Vagina (tissue), 2 donors: ENCODE results near the gene ANKRD11. TPM values are rescaled to one million over a fixed set of nuclear protein-coding genes. Genes with fewer than 3 reads are reported as not detected.

ENCODE experiments used
- DNase-seq, 2 donors: peaks; one replicate each; pipeline ENCODE4 v3.0.0-alpha.2; 2017; ENCODE audit errors: extremely low spot score in 2 of 2
- H3K27ac ChIP-seq: fragments of 200-600 bp; sonication (generic); one replicate; pipeline ENCODE4 v1.5.1; 2019
- H3K27me3 ChIP-seq: fragments of 200-600 bp; sonication (generic); one replicate; pipeline ENCODE4 v1.5.1; 2019
- H3K36me3 ChIP-seq, 2 donors: fragments of 200-600 bp; sonication (generic); one replicate each; pipeline ENCODE4 v1.5.1; 2017 to 2019
- H3K4me1 ChIP-seq: fragments of 200-600 bp; sonication (generic); one replicate; pipeline ENCODE4 v1.5.1; 2019
- H3K4me3 ChIP-seq, 2 donors: fragments of 200-600 bp; sonication (generic); 1 replicate in 1 of 2; 2 replicates in 1 of 2; pipeline ENCODE4 v1.5.1; 2016 to 2019
- H3K9me3 ChIP-seq: fragments of 200-600 bp; sonication (generic); one replicate; pipeline ENCODE4 v1.5.1; 2019
- CTCF ChIP-seq, 3 experiments: fragments of 450-650 bp in 2 of 3; fragments of 200-600 bp in 1 of 3; sonication (generic) in 1 of 3; IDR thresholded peaks; one replicate each; pipeline ENCODE4 v1.5.1; 2017 to 2019; ENCODE audit warnings: antibody characterized with exemption in 3 of 3, mild to moderate bottlenecking in 2 of 3, moderate library complexity in 2 of 3
- POLR2A ChIP-seq, 2 donors: fragments of 450-650 bp; IDR thresholded peaks; one replicate each; pipeline ENCODE4 v1.6.1; 2017; ENCODE audit warnings: antibody characterized with exemption in 2 of 2, mild to moderate bottlenecking in 2 of 2, moderate library complexity in 2 of 2
- POLR2AphosphoS5 ChIP-seq, 2 donors: sonication (generic); formaldehyde crosslinking; IDR thresholded peaks; one replicate each; pipeline ENCODE4 v1.9.0; 2017; ENCODE audit warnings: antibody characterized with exemption in 2 of 2, mild to moderate bottlenecking in 2 of 2, low read depth in 1 of 2; ENCODE audit not compliant: insufficient read depth in 1 of 2
- intact Hi-C: fragments of 100-400 bp; cut with DNase I; formaldehyde crosslinking; loops from one replicate; pipeline ENCODE4 v1.15.1; 2023
- total RNA-seq: library from RNA; depleted of rRNA; stranded (reverse); fragments of >200 nt; gene quantifications from one replicate; pipeline ENCODE4 v1.2.3, GENCODE V29; 2016

ANKRD11 gene
- total RNA-seq, 1 donor from 2014 or later: 135 TPM

- peaks cover 0 to 8% of the 10 kb centered on the region in 2 donors for H3K36me3 ChIP-seq
- no peak for DNase-seq
- no peaks in the 10 kb centered on the region for H3K9me3 ChIP-seq
- H3K27me3 ChIP-seq: no peaks in the 10 kb centered on the region
- intact Hi-C loops: no loop called here
- peaks cover 79% of the 10 kb centered on the region for H3K4me1 ChIP-seq
- H3K27ac ChIP-seq: no peak overlapping the region
- TF ChIP-seq POLR2A (IDR thresholded peaks at IDR 0.05) (no peak), POLR2AphosphoS5 (IDR thresholded peaks at IDR 0.05; ENCODE audit: insufficient read depth in 1 of 2, low read depth in 1 of 2) (no peak), CTCF (IDR thresholded peaks at IDR 0.05) (no peak)
- H3K4me3 ChIP-seq: no peak overlapping the region
Measured at GRCh38 chr16:89312598-89313299, 177.6 kb downstream of the ANKRD11 start.

GRCh38 chr16:89312194-89312593 lies 178.2 kb downstream of the ANKRD11 start:
- Histone ChIP-seq H3K4me1 (peaks cover 79% of the 10 kb centered on the region), H3K36me3 (peaks cover 0 to 8% of the 10 kb centered on the region in 2 donors), H3K9me3 (no peaks in the 10 kb centered on the region), H3K27me3 (no peaks in the 10 kb centered on the region), H3K4me3 (no peak overlapping the region), H3K27ac (no peak overlapping the region)
- TF ChIP-seq CTCF (IDR thresholded peaks at IDR 0.05) (no peak), POLR2AphosphoS5 (IDR thresholded peaks at IDR 0.05; ENCODE audit: insufficient read depth in 1 of 2, low read depth in 1 of 2) (no peak), POLR2A (IDR thresholded peaks at IDR 0.05) (no peak)
- no peak for DNase-seq
- intact Hi-C loops: no loop called here

GRCh38 chr16:89311636-89312035 lies 178.7 kb downstream of the ANKRD11 start:
- Histone ChIP-seq H3K27ac (no peak overlapping the region), H3K4me3 (no peak overlapping the region), H3K27me3 (no peaks in the 10 kb centered on the region), H3K4me1 (peaks cover 78% of the 10 kb centered on the region), H3K9me3 (no peaks in the 10 kb centered on the region), H3K36me3 (peaks cover 0 to 8% of the 10 kb centered on the region in 2 donors)
- TF ChIP-seq POLR2A (IDR thresholded peaks at IDR 0.05) (no peak), CTCF (IDR thresholded peaks at IDR 0.05) (no peak), POLR2AphosphoS5 (IDR thresholded peaks at IDR 0.05; ENCODE audit: insufficient read depth in 1 of 2, low read depth in 1 of 2) (no peak)
- intact Hi-C loops: no loop called here
- DNase-seq: no peak

- DNase-seq: no peak
- peaks cover 58% of the 10 kb centered on the region for H3K4me1 ChIP-seq
- no peaks in the 10 kb centered on the region for H3K27me3 ChIP-seq
- H3K36me3 ChIP-seq: peaks cover 0 to 13% of the 10 kb centered on the region in 2 donors
- H3K27ac ChIP-seq: no peak overlapping the region
- no peaks in the 10 kb centered on the region for H3K9me3 ChIP-seq
- no peak overlapping the region for H3K4me3 ChIP-seq
- intact Hi-C loops: no loop called here
- no peak for TF ChIP-seq POLR2A (IDR thresholded peaks at IDR 0.05)
- no peak for TF ChIP-seq POLR2AphosphoS5 (IDR thresholded peaks at IDR 0.05; ENCODE audit: insufficient read depth in 1 of 2, low read depth in 1 of 2)
- TF ChIP-seq CTCF (IDR thresholded peaks at IDR 0.05): no peak
Measured at GRCh38 chr16:89309438-89310122, 180.8 kb downstream of the ANKRD11 start.
